ENCODE results near the gene HBA2.

DNA sequence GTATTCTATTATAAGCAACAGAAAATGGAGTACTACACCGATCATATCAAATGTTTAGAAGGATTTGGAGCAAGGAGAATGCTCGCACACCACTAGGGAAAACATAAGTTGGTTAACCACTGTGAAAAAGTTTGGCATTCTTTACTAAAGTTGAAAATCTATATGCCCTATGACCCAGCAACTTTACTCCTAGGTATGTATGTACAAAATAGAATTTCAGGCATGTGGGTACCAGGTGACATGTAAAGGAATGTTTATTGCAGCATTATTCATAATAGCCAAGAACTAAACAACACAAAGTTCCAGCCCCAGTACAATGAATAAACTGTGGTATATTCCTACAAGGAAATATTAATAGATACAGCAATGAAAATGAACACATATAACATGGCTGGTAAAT lies 26.0 kb upstream of the HBA2 start:
- TF ChIP-seq CTCF (IDR thresholded peaks at IDR 0.05) (no peak), POLR2AphosphoS5 (IDR thresholded peaks at IDR 0.05; ENCODE audit: low read depth, low read length) (no peak), SIN3A (IDR thresholded peaks at IDR 0.05; ENCODE audit: borderline replicate concordance, insufficient read depth, low read depth, low read length) (no peak), TCF7L2 (IDR thresholded peaks at IDR 0.05; ENCODE audit: low read depth, low read length) (no peak)
- TF ChIP-seq, protein P1, sequence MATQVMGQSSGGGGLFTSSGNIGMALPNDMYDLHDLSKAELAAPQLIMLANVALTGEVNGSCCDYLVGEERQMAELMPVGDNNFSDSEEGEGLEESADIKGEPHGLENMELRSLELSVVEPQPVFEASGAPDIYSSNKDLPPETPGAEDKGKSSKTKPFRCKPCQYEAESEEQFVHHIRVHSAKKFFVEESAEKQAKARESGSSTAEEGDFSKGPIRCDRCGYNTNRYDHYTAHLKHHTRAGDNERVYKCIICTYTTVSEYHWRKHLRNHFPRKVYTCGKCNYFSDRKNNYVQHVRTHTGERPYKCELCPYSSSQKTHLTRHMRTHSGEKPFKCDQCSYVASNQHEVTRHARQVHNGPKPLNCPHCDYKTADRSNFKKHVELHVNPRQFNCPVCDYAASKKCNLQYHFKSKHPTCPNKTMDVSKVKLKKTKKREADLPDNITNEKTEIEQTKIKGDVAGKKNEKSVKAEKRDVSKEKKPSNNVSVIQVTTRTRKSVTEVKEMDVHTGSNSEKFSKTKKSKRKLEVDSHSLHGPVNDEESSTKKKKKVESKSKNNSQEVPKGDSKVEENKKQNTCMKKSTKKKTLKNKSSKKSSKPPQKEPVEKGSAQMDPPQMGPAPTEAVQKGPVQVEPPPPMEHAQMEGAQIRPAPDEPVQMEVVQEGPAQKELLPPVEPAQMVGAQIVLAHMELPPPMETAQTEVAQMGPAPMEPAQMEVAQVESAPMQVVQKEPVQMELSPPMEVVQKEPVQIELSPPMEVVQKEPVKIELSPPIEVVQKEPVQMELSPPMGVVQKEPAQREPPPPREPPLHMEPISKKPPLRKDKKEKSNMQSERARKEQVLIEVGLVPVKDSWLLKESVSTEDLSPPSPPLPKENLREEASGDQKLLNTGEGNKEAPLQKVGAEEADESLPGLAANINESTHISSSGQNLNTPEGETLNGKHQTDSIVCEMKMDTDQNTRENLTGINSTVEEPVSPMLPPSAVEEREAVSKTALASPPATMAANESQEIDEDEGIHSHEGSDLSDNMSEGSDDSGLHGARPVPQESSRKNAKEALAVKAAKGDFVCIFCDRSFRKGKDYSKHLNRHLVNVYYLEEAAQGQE (IDR thresholded peaks at IDR 0.05; ENCODE audit: insufficient read depth in 1 of 2, low read depth in 2 of 2, low read length in 1 of 2): no peak
